Naive thymus-derived CD8-positive, alpha-beta T cell (primary cell): ENCODE measurements around the gene PTTG1. TPM values are rescaled to one million over a fixed set of nuclear protein-coding genes. Genes with fewer than 3 reads are reported as not detected.

Source experiments
- ATAC-seq, 2 donors: fragments of 150-1000 bp; cut with Tn5 transposase in 1 of 2; sonication (Bioruptor Pico), chemical (Tn5 transposase) in 1 of 2; 1 replicate in 1 of 2; 2 replicates in 1 of 2; pipeline ENCODE4 v1.10.0; 2021; ENCODE audit warnings: mild to moderate bottlenecking in 2 of 2, moderate library complexity in 2 of 2
- POLR2A ChIA-PET: fragments of 350-600 bp; sonication (Branson Sonifier 250); formaldehyde crosslinking; loops from one replicate; lab custom pipeline; 2021; ENCODE audit warnings: antibody characterized with exemption; lab: Charles Lee
- DNase-seq, 10 donors: peaks; one replicate each; pipeline versions ENCODE4 v3.0.0 to v3.0.0-alpha.2; 2020 to 2022
- H3K27ac Mint-ChIP-seq, 10 donors: one replicate each; pipeline ENCODE4 v1.8.0; 2020 to 2022; ENCODE audit warnings: mild to moderate bottlenecking in 10 of 10, mixed read lengths in 10 of 10, moderate library complexity in 4 of 10, inconsistent platforms in 1 of 10
- H3K27me3 Mint-ChIP-seq, 5 donors: one replicate each; pipeline ENCODE4 v1.8.0; 2021 to 2022; ENCODE audit warnings: mixed read lengths in 5 of 5
- H3K36me3 Mint-ChIP-seq, 3 donors: one replicate each; pipeline ENCODE4 v1.8.0; 2020 to 2022; ENCODE audit warnings: mixed read lengths in 3 of 3, mild to moderate bottlenecking in 2 of 3, inconsistent platforms in 1 of 3
- H3K4me1 Mint-ChIP-seq, 4 donors: one replicate each; pipeline ENCODE4 v1.8.0; 2021 to 2022; ENCODE audit warnings: mixed read lengths in 4 of 4
- H3K4me3 Mint-ChIP-seq, 10 donors: one replicate each; pipeline ENCODE4 v1.8.0; 2020 to 2022; ENCODE audit warnings: mild to moderate bottlenecking in 10 of 10, mixed read lengths in 10 of 10, moderate library complexity in 6 of 10, inconsistent platforms in 1 of 10
- H3K9me3 Mint-ChIP-seq, 9 donors: one replicate each; pipeline ENCODE4 v1.8.0; 2020 to 2022; ENCODE audit warnings: mixed read lengths in 9 of 9, mild to moderate bottlenecking in 3 of 9, inconsistent platforms in 1 of 9, moderate library complexity in 1 of 9
- polyA plus RNA-seq, 3 donors: library from polyadenylated mRNA; unstranded; fragments of 300-500 nt; fragmentation: Illumina TruSeq; gene quantifications; one replicate each; pipeline ENCODE4 v1.2.3, GENCODE V29; 2021
- total RNA-seq, 8 experiments: library from RNA in 2 of 8; stranded (reverse) in 2 of 8; gene quantifications; one replicate each; pipeline ENCODE4 v1.2.3 and lab custom pipeline; 2021 to 2026

Gene PTTG1
- total and polyA plus RNA-seq, 5 experiments from 2014 or later = 2.7 to 18.9 (median 7.1) TPM

DNA sequence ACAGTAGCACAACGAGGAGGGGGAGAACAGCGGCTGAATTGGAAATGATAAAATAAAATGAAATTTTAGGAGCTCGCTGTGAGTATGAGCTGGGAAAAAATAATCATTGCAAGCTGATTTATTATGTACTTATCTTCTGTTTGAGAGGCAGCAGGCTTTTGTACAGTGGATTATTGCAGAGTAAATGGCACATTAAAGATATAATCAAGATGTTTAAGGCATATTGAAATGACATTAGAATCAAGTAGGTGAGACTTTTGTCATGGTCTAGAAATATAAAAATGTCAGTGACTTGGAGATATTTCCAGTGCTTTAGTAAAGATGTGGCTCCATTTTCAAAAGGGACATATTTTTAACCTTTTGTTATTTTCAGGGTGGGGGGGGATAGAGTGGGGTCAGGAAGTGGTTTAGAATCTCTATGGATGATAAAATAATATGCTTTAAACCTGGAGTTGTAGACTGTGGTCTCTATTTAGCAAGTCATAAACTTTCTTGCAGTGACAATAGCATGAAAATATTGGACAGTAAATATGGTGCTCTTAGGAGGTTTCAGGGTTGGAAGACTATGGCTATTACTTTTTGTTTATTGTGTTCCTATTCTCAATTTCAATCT, 46.8 kb downstream of the PTTG1 start:
- Mint-ChIP-seq H3K36me3 (no peaks in the 10 kb centered on the region), H3K9me3 (peaks cover 0 to 2% (median 0%) of the 10 kb centered on the region in 9 donors), H3K4me1 (peaks cover 11 to 73% (median 42%) of the 10 kb centered on the region in 4 donors), H3K4me3 (peak overlapping the region; percentile 81 to 97 (median 87)), H3K27ac (peak overlapping the region in 9 of 10 donors; percentile 53 to 98 (median 85)), H3K27me3 (no peaks in the 10 kb centered on the region)
- DNase-seq = no peak
- POLR2A ChIA-PET = interaction anchor here (1.1 to 1.8 kb wide), 2 partner anchors 29 to 49 kb away, joined by 4 to 6 read pairs; partner anchors contain the start of gene SLU7
- no peak for ATAC-seq

DNA sequence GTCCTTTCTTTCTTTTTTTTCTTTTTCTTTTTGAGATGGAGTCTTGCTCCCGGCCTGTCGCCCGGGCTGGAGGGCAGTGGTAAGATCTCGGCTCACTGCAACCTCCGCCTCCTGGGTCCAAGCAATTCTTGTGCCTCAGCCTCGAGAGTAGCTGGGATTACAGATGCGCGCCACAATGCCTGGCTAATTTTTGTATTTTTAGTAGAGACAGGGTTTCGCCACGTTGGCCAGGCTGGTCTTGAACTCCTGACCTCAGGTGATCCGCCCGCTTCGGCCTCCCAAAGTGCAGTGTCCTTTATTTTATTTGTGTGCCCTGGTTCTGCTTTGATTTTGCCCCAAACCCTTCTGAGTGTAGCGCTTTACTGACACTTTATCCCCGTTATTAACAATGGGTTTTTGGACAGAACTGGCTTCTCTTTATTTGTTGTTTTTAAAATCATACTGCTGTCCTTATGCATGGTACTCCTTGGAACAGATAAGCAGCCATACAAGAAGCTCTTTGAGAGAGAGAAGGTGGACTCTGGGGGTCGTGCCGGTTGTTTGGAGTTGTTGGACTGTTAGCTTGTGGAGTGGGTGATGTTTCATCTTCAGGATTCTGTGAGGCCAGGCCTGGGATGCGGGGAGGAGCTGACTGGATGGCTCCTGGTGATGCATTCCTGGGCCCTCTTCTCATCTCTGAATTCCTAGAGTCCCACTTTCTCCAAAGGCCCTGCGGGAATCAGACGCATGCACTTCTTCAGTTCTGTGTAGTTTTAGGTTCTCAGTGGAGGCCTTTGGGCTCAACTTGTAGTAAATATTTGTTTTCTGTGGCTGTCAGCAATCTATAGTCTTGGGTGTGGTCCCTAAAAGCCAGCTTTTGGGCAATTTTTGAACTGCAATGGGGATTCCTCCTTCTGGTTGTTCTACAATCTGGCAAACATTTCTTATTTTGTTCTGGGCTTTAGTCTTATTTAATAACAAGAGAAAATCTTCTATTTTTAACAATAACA, 47.8 kb downstream of the PTTG1 start:
- Mint-ChIP-seq H3K27ac (peak overlapping the region in 9 of 10 donors; percentile 14 to 81 (median 76)), H3K36me3 (no peaks in the 10 kb centered on the region), H3K4me3 (peak overlapping the region; percentile 43 to 97 (median 72)), H3K9me3 (peaks cover 0 to 2% (median 0%) of the 10 kb centered on the region in 9 donors), H3K4me1 (peaks cover 11 to 69% (median 41%) of the 10 kb centered on the region in 4 donors), H3K27me3 (no peaks in the 10 kb centered on the region)
- ATAC-seq (no peak), DNase-seq (no peak)
- POLR2A ChIA-PET = no interaction called here

DNA sequence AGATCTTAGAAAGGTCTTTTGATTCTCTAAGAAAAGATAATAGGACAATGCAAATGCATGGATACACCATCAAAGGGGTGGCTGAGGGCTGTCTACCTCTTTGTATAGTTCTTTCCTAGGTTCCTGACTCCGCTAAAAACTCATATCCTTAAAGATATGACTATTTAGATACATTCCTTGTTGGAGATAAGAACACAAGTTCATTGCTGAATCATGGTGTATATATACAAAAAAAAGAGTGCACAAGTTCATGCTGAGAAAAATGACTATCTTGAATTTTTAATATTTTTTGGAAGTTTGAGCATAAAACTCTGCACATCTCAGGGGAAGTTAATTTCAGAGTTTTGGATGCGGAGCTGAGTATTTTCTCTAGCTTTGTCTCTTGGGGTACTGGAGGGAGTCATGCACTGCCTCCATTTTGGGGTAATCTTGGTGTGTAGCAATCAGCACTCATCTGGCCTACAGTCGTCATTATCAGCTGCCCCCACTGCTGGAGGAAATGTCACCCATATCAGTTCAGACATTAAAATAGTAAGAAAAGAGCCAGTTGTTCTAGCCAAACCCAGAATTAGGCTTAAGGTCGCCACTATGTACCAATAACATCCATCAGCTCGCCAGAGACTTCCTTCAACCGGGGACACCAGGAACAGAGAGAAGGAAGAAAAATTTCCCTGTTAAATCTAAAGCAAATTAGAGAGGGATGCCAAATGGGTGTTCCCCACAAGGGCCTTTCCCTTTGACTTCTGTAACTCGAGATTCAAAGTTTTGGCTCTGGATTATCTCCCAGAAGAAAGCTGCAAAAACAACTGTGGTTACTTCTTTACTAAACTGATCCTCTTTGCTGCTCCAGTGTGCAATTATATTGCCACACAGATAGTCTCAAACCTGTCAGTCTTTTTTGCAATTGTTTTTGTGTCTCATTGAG, 49.0 kb downstream of the PTTG1 start:
- ATAC-seq = no peak
- Mint-ChIP-seq H3K4me1 (peaks cover 13 to 70% (median 36%) of the 10 kb centered on the region in 4 donors), H3K27me3 (no peaks in the 10 kb centered on the region), H3K4me3 (peak overlapping the region in 9 of 10 donors; percentile 3 to 94 (median 41)), H3K9me3 (peaks cover 0 to 2% (median 0%) of the 10 kb centered on the region in 9 donors), H3K27ac (peak overlapping the region in 9 of 10 donors; percentile 14 to 90 (median 73)), H3K36me3 (no peaks in the 10 kb centered on the region)
- DNase-seq = no peak
- POLR2A ChIA-PET = no interaction called here

DNA sequence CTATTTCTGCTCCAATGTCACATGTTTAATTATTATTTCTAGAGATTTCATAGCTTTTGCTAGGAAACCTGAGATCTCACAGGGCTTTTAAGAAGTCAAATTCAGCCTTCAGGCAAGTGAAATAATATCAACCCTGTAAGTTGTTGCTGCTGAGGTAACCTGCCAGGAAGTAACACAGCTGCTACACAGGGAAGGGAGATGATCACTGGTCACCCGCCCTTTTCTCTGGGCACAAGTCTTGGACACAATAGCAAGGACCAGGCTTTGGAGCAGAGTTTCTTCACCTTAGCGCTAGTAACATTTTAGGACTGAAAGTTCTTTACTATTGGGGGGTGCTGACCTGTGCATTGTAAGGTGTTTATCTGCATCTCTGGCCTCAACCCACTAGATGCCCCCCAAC, 50.1 kb downstream of the PTTG1 start:
- peaks cover 0 to 2% (median 0%) of the 10 kb centered on the region in 9 donors for H3K9me3 Mint-ChIP-seq
- no peak for DNase-seq
- H3K4me1 Mint-ChIP-seq = peaks cover 10 to 66% (median 34%) of the 10 kb centered on the region in 4 donors
- H3K27ac Mint-ChIP-seq = peak overlapping the region in 9 of 10 donors; percentile 35 to 90 (median 79)
- POLR2A ChIA-PET = no interaction called here
- peak overlapping the region in 6 of 10 donors; percentile 2 to 73 (median 28) for H3K4me3 Mint-ChIP-seq
- H3K36me3 Mint-ChIP-seq = no peaks in the 10 kb centered on the region
- ATAC-seq = no peak
- no peaks in the 10 kb centered on the region for H3K27me3 Mint-ChIP-seq

DNA sequence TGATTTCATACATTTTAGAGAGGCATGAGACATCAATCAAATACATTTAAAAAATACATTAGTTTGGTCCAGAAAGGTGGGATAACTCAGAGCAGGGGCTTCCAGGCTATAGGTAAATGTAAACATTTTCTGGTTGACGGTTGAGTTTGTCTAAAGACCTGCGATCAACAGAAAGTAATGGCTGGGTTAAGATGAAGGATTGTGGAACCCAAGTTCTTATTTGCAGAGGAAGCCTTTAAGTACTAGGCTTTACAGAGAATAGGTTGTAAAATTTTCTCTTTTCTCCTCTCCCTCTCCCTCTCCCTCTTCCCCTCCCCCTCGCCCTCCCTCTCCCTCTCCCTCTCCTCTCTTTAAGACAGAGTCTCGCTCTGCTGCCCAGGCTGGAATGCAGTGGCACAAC, 50.8 kb downstream of the PTTG1 start:
- no peak for DNase-seq
- Mint-ChIP-seq H3K36me3 (no peaks in the 10 kb centered on the region), H3K4me3 (peak overlapping the region in 1 of 10 donors; percentile 29), H3K4me1 (peaks cover 7 to 63% (median 33%) of the 10 kb centered on the region in 4 donors), H3K27me3 (no peaks in the 10 kb centered on the region), H3K9me3 (peaks cover 0 to 2% (median 0%) of the 10 kb centered on the region in 9 donors), H3K27ac (peak overlapping the region in 6 of 10 donors; percentile 35 to 90 (median 80))
- no peak for ATAC-seq
- POLR2A ChIA-PET = interaction anchor here (0.7 kb wide), 1 partner anchor 25 kb away, joined by 3 read pairs; no protein-coding TSS in a partner anchor

DNA sequence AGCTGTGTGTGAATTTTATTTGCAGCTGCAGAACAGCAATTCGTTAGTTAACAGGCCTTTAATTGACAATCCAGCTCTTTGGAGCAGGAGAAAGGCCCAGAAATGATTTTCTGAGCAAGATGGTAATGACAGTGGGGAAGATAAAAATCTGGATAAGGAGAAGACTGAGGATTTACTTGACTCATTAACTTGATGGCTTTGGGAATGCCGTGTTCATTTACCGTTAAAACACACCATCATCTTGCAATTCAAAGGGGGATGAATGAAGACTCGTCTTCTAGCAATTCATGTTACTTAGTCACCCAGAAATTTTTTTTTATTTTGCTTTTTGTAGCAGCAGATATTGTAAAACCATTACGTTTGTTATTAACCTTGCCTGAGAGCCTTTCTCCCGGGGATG, 52.0 kb downstream of the PTTG1 start:
- Mint-ChIP-seq H3K4me3 (no peak overlapping the region), H3K36me3 (no peaks in the 10 kb centered on the region), H3K4me1 (peaks cover 5 to 58% (median 29%) of the 10 kb centered on the region in 4 donors), H3K9me3 (no peaks in the 10 kb centered on the region), H3K27ac (peak overlapping the region in 2 of 10 donors; percentile 5 to 22), H3K27me3 (no peaks in the 10 kb centered on the region)
- ATAC-seq (no peak), DNase-seq (no peak)
- POLR2A ChIA-PET = no interaction called here

DNA sequence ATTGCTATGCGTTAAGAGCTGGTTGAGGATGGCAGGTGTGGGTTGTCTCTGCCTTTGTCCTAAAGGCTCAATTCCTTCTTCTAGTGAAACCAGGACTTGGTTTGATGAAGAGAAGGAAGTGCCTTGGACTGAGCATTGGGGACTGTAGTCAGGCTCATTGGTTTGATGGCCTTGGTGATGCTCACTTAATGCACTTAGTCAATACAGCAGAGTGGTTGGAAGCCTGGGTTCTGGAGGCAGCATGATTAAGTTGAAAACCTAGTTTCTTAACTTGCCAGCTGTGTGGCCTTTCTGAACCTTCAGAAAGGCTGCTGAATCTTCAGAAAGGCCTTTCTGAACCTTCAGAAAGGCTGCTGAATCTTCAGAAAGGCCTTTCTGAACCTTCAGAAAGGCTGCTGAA, 52.4 kb downstream of the PTTG1 start:
- peak overlapping the region in 4 of 10 donors; percentile 4 to 33 (median 14) for H3K27ac Mint-ChIP-seq
- no peaks in the 10 kb centered on the region for H3K27me3 Mint-ChIP-seq
- H3K36me3 Mint-ChIP-seq = no peaks in the 10 kb centered on the region
- no peak for DNase-seq
- POLR2A ChIA-PET = no interaction called here
- peaks cover 5 to 55% (median 28%) of the 10 kb centered on the region in 4 donors for H3K4me1 Mint-ChIP-seq
- H3K9me3 Mint-ChIP-seq = no peaks in the 10 kb centered on the region
- H3K4me3 Mint-ChIP-seq = no peak overlapping the region
- ATAC-seq = no peak

DNA sequence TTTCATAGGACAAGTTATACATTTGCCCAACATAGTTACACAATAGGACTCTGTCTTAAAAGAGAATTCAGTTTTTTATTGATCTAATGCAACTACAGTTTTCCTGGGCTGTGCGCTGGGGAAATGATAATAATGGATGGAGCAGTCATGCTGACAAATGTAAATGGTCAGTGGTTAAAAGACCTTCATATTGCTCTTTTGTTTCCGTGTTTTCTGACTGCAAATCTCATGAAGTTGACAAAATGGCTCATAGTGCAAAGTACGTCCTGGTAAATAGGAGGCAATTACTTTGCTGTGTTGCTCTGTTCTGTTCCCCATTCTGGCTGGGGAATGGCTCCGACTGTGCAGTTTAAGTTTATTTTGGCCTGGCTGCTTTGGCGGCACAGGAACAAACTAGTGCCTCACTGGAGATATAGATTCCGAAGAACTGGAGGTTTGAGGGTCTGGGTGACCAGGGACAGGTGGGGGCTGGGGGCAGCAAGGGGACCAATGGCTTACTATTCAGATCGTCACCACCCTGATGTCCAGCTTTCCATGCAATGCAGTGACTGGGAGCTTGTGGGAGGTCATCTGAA, 54.3 kb downstream of the PTTG1 start:
- Mint-ChIP-seq H3K27me3 (no peaks in the 10 kb centered on the region), H3K9me3 (no peaks in the 10 kb centered on the region), H3K36me3 (no peaks in the 10 kb centered on the region), H3K4me3 (no peak overlapping the region), H3K27ac (peak overlapping the region in 2 of 10 donors; percentile 6 to 8), H3K4me1 (peaks cover 5 to 38% (median 24%) of the 10 kb centered on the region in 4 donors)
- POLR2A ChIA-PET = interaction anchor here (1.1 kb wide), 1 partner anchor 12 kb away, joined by 3 read pairs; no protein-coding TSS in a partner anchor
- DNase-seq (no peak), ATAC-seq (no peak)

DNA sequence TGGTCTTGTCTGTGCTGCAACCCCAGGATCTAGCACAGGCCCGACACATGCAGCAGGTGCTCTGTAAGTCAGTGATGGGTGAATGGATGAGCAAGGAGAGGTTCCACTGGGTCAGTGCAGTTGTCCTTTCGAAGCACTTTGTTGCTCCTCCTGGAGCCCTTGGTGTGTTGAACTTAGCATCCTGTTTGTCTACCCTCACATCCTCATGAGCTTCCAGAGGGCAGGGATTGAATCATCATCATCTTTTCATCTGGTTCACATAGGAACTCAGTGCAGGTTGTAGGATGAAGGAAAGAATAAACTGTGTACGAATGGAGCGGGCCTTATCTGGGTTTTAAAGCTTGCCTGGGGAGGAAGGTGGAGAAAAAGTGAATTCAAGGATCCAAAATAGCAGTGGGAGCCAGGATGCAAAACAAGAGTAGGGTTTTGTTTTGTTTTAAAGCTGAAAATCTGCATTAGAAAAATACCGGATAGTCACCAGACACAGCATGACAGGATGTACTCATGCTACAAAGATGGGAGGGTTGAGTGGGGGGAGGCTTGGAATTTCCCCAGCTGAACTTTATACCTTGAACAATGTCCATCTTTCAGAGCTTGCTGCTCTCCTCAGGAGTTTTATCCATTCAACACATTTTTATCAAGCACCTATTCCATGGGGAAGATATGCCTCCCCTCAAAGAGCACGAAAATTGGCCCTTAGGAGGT, 55.8 kb downstream of the PTTG1 start:
- DNase-seq (no peak), ATAC-seq (peak in 1 of 2 donors; percentile 42)
- Mint-ChIP-seq H3K4me3 (peak overlapping the region in 2 of 10 donors; percentile 19 to 52), H3K4me1 (peaks cover 5 to 25% (median 20%) of the 10 kb centered on the region in 4 donors), H3K27ac (peak overlapping the region in 8 of 10 donors; percentile 12 to 78 (median 42)), H3K27me3 (no peaks in the 10 kb centered on the region), H3K9me3 (no peaks in the 10 kb centered on the region), H3K36me3 (no peaks in the 10 kb centered on the region)
- POLR2A ChIA-PET = interaction anchor here (1.1 kb wide), 1 partner anchor 10 kb away, joined by 4 read pairs; no protein-coding TSS in a partner anchor

DNA sequence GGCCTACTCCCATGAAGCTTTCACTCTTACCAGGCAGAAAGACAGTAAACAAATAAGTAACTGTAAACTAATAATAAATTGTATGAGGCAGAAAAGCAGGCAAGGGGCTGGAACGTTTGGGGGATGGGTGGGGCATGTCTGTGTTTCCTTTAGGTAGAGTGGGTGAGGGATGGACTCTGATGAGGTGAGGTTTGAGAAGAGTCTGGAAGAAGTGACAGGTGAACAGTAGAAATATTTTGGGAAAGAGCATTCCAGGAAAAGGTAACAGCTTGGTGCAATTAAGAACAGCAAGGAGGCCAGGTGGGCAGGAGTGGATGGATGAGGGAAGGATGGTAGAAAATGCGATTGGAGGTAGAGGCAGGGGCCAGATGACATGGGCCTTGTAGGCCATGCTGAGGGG, 56.5 kb downstream of the PTTG1 start:
- Mint-ChIP-seq H3K27me3 (no peaks in the 10 kb centered on the region), H3K4me1 (peaks cover 5 to 22% (median 18%) of the 10 kb centered on the region in 4 donors), H3K9me3 (no peaks in the 10 kb centered on the region), H3K27ac (peak overlapping the region in 2 of 10 donors; percentile 12 to 45), H3K4me3 (no peak overlapping the region), H3K36me3 (no peaks in the 10 kb centered on the region)
- ATAC-seq (no peak), DNase-seq (no peak)
- POLR2A ChIA-PET = interaction anchor here (1.1 kb wide), 1 partner anchor 11 kb away, joined by 4 read pairs; no protein-coding TSS in a partner anchor
